Ishikawa (cell line): ENCODE data around the gene DACT2.

Experiments
- CREB1 ChIP-seq: IDR thresholded peaks from 2 replicates; pipeline ENCODE4 v1.6.1; 2012; ENCODE audit warnings: low read depth
- EP300 ChIP-seq: IDR thresholded peaks from 2 replicates; pipeline ENCODE4 v1.6.1; 2012; ENCODE audit warnings: borderline replicate concordance
- RAD21 ChIP-seq: IDR thresholded peaks from 2 replicates; pipeline ENCODE4 v1.6.1; 2012; ENCODE audit warnings: low read depth
- USF1 ChIP-seq: IDR thresholded peaks from 2 replicates; pipeline ENCODE4 v1.6.1; 2012
- ZBTB7A ChIP-seq: IDR thresholded peaks from 2 replicates; pipeline ENCODE4 v1.6.1; 2012; ENCODE audit warnings: low read depth

GRCh38 chr6:168305863-168306262 is 13.7 kb downstream of the DACT2 start:
- no peak for TF ChIP-seq EP300
- TF ChIP-seq CREB1, result no peak
- no peak for TF ChIP-seq RAD21
- TF ChIP-seq USF1, result no peak
- no peak for TF ChIP-seq ZBTB7A
